ENCODE measurements around the gene NECAB2. TPM values are rescaled to one million over a fixed set of nuclear protein-coding genes. Genes with fewer than 3 reads are reported as not detected.

NECAB2 gene
- total RNA-seq, 1 donor from 2014 or later = 1.8 TPM

DNA sequence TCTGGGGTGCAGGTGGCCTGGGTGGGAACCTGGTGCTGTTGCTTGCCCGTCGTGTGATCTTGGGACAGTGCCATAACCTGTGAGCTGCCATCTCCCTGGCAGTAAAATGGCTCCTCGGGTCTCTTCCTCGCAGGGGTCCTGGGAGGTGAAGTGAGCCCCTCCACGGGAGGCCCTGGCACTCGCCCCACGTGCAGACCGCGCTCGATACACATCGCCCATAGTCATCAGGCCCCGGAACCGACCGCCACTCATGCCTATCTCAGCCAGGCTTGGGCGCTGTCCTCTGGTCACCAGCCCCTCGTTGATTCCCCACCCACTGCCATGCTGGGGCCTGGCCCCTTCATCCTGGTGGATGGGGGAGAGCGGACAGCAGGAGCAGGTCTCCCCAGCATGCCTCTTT is 36.5 kb upstream of the NECAB2 start:
- H3K27ac Mint-ChIP-seq = no peak overlapping the region
- H3K4me1 Mint-ChIP-seq = peaks cover 16% of the 10 kb centered on the region
- TF ChIP-seq, protein P1, sequence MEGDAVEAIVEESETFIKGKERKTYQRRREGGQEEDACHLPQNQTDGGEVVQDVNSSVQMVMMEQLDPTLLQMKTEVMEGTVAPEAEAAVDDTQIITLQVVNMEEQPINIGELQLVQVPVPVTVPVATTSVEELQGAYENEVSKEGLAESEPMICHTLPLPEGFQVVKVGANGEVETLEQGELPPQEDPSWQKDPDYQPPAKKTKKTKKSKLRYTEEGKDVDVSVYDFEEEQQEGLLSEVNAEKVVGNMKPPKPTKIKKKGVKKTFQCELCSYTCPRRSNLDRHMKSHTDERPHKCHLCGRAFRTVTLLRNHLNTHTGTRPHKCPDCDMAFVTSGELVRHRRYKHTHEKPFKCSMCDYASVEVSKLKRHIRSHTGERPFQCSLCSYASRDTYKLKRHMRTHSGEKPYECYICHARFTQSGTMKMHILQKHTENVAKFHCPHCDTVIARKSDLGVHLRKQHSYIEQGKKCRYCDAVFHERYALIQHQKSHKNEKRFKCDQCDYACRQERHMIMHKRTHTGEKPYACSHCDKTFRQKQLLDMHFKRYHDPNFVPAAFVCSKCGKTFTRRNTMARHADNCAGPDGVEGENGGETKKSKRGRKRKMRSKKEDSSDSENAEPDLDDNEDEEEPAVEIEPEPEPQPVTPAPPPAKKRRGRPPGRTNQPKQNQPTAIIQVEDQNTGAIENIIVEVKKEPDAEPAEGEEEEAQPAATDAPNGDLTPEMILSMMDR (IDR thresholded peaks at IDR 0.05; ENCODE audit: unreplicated experiment) = no peak

GRCh38 chr16:83932304-83932703 is 35.7 kb upstream of the NECAB2 start:
- Mint-ChIP-seq H3K27ac (no peak overlapping the region), H3K4me1 (peaks cover 10% of the 10 kb centered on the region), H3K9me3 (no peaks in the 10 kb centered on the region), H3K27me3 (ENCODE audit: low read depth) (no peaks in the 10 kb centered on the region), H3K4me3 (no peak overlapping the region), H3K36me3 (no peaks in the 10 kb centered on the region)
- DNase-seq (ENCODE audit: low spot score in 2 of 2, unreplicated experiment in 2 of 2) = no peak
- TF ChIP-seq, protein P1 (IDR thresholded peaks at IDR 0.05; ENCODE audit: unreplicated experiment) = no peak

More for the DNA sequence above, 36.5 kb upstream of the NECAB2 start:
- DNase-seq (ENCODE audit: low spot score in 2 of 2, unreplicated experiment in 2 of 2) = no peak
- Mint-ChIP-seq H3K4me3 (no peak overlapping the region), H3K27me3 (ENCODE audit: low read depth) (peaks cover 1% of the 10 kb centered on the region), H3K36me3 (no peaks in the 10 kb centered on the region), H3K9me3 (no peaks in the 10 kb centered on the region)

- Mint-ChIP-seq H3K4me3 (no peak overlapping the region), H3K27me3 (ENCODE audit: low read depth) (no peaks in the 10 kb centered on the region), H3K27ac (no peak overlapping the region), H3K4me1 (peaks cover 9% of the 10 kb centered on the region), H3K9me3 (no peaks in the 10 kb centered on the region), H3K36me3 (no peaks in the 10 kb centered on the region)
- TF ChIP-seq, protein P1 (IDR thresholded peaks at IDR 0.05; ENCODE audit: unreplicated experiment) = no peak
- DNase-seq (ENCODE audit: low spot score in 2 of 2, unreplicated experiment in 2 of 2) = no peak
Observed at GRCh38 chr16:83932955-83933673, 34.9 kb upstream of the NECAB2 start.

DNA sequence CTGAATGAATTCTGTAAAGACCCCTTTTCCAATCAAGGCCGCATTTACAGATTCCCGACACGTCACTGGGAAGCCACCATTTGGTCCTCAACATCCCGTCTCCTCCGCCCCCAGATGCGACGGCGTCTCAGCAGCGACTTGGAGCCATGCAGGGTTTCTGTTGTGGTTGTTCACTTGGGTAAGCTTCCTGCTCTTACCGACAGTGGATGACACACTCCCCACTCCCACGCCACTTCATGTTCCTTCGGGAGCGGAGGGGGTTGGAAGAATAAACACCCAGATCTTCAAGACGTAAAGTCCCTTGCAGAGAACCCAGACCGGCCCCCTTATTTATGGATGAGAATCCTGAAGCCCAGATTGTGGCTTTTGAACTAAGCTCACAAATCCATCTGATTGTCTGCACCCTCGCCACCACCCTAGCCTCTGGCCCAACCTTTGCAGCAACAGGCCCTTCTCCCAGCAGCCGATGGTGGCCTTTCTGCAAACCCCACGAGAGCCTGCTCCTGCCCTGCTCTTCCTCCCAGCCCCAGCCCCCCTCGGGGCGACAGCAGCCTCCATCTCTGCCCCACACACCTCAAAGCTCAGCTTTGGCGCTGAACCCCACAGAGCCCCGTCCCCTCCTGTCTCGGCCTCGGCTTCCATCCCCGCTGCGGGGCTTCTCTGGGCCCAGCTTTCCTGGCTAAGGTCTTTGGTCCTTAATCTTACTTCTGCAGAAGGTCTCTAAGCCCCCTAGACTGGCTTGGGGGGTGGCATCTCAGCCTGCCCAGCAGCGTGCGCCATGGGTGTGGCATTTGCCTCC is 34.0 kb upstream of the NECAB2 start:
- H3K36me3 Mint-ChIP-seq = no peaks in the 10 kb centered on the region
- no peak overlapping the region for H3K27ac Mint-ChIP-seq

DNA sequence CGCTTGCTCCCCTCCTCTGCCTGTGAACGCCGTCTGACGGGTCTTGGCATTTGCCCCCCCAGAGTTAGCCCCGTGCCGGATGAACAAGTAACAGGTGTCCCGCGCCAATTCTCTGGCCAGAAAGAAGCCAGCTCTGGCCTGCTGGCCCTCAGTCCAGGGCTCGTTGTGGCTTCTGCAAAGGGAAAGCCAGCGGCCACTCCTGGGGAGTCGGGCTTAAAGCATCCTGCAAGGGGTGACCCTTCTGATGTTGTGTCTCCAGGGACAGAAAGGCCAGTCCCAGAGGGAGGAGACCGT is 33.4 kb upstream of the NECAB2 start:
- TF ChIP-seq, protein P1 (IDR thresholded peaks at IDR 0.05; ENCODE audit: unreplicated experiment) = no peak
- Mint-ChIP-seq H3K4me3 (no peak overlapping the region), H3K27ac (no peak overlapping the region), H3K4me1 (peaks cover 9% of the 10 kb centered on the region), H3K27me3 (ENCODE audit: low read depth) (no peaks in the 10 kb centered on the region), H3K9me3 (peaks cover 4% of the 10 kb centered on the region), H3K36me3 (no peaks in the 10 kb centered on the region)
- DNase-seq (ENCODE audit: low spot score in 2 of 2, unreplicated experiment in 2 of 2) = no peak

More for the DNA sequence above, 34.0 kb upstream of the NECAB2 start:
- Mint-ChIP-seq H3K4me3 (no peak overlapping the region), H3K4me1 (peaks cover 9% of the 10 kb centered on the region), H3K9me3 (no peaks in the 10 kb centered on the region), H3K27me3 (ENCODE audit: low read depth) (no peaks in the 10 kb centered on the region)
- DNase-seq (ENCODE audit: low spot score in 2 of 2, unreplicated experiment in 2 of 2) = no peak
- TF ChIP-seq, protein P1 (IDR thresholded peaks at IDR 0.05; ENCODE audit: unreplicated experiment) = no peak
